Suprapubic skin (tissue), 4 donors: ENCODE measurements around the gene P4HA2. TPM values are rescaled to one million over a fixed set of nuclear protein-coding genes. Genes with fewer than 3 reads are reported as not detected.
A peak's percentile ranks its signal among the peaks of the same experiment; 100 is the strongest.

ENCODE experiments used
- DNase-seq, 2 donors: peaks; one replicate each; pipeline ENCODE4 v3.0.0-alpha.2; 2019; ENCODE audit warnings: low spot score in 2 of 2
- H3K27ac ChIP-seq: fragments of 200-600 bp; sonication (generic); one replicate; pipeline ENCODE4 v1.5.1; 2019
- H3K27me3 ChIP-seq: fragments of 200-600 bp; sonication (generic); one replicate; pipeline ENCODE4 v1.5.1; 2019
- H3K36me3 ChIP-seq: fragments of 200-600 bp; sonication (generic); one replicate; pipeline ENCODE4 v1.5.1; 2019
- H3K4me1 ChIP-seq: fragments of 200-600 bp; sonication (generic); one replicate; pipeline ENCODE4 v1.5.1; 2019
- H3K4me3 ChIP-seq: fragments of 200-600 bp; sonication (generic); one replicate; pipeline ENCODE4 v1.5.1; 2019; ENCODE audit warnings: mild to moderate bottlenecking
- H3K9me3 ChIP-seq: fragments of 200-600 bp; sonication (generic); one replicate; pipeline ENCODE4 v1.5.1; 2019
- CTCF ChIP-seq, 2 donors: fragments of 200-600 bp in 1 of 2; fragments of 450-650 bp in 1 of 2; sonication (generic) in 1 of 2; IDR thresholded peaks; one replicate each; pipeline ENCODE4 v1.5.1; 2016 to 2019; ENCODE audit warnings: antibody characterized with exemption in 2 of 2, mild to moderate bottlenecking in 1 of 2, moderate library complexity in 1 of 2
- EP300 ChIP-seq: sonication (generic); formaldehyde crosslinking; IDR thresholded peaks from one replicate; pipeline ENCODE4 v1.6.1; 2017; ENCODE audit warnings: antibody characterized with exemption
- POLR2A ChIP-seq, 2 donors: fragments of 450-650 bp; IDR thresholded peaks; one replicate each; pipeline ENCODE4 v1.6.1; 2017; ENCODE audit warnings: antibody characterized with exemption in 2 of 2, mild to moderate bottlenecking in 2 of 2, moderate library complexity in 2 of 2
- POLR2AphosphoS5 ChIP-seq, 3 donors: sonication (generic); formaldehyde crosslinking; IDR thresholded peaks; one replicate each; pipeline ENCODE4 v1.6.1; 2017; ENCODE audit warnings: antibody characterized with exemption in 3 of 3
- WGBS: methylation state at CpG from one replicate; pipeline ENCODE4 v1.1.5; 2018; 5-methylcytosine and 5-hydroxymethylcytosine counted together
- total RNA-seq, 4 donors: library from RNA; depleted of rRNA; stranded (reverse); fragments of >200 nt; gene quantifications; one replicate each; pipeline ENCODE4 v1.1.0, GENCODE V29; 2016

Gene P4HA2
- total RNA-seq, 4 donors from 2014 or later, result 23.9 to 42.0 (median 30.9) TPM

- no peaks in the 10 kb centered on the region for H3K9me3 ChIP-seq
- H3K27ac ChIP-seq, result no peak overlapping the region
- WGBS, result no CpG with 5 or more reads among the region's 1 CpG
- H3K27me3 ChIP-seq, result no peaks in the 10 kb centered on the region
- peaks cover 55% of the 10 kb centered on the region for H3K36me3 ChIP-seq
- DNase-seq, result no peak
- H3K4me1 ChIP-seq, result peaks cover 67% of the 10 kb centered on the region
- H3K4me3 ChIP-seq, result no peak overlapping the region
- TF ChIP-seq EP300 (no peak), CTCF (IDR thresholded peaks at IDR 0.05) (no peak), POLR2A (IDR thresholded peaks at IDR 0.05) (no peak), POLR2AphosphoS5 (IDR thresholded peaks at IDR 0.05) (no peak)
These were observed 39.1 kb upstream of the P4HA2 start for GRCh38 chr5:132266836-132267160.

- TF ChIP-seq EP300, result no peak
- no peak for TF ChIP-seq CTCF (IDR thresholded peaks at IDR 0.05)
- TF ChIP-seq POLR2A (IDR thresholded peaks at IDR 0.05), result no peak
- no peak for TF ChIP-seq POLR2AphosphoS5 (IDR thresholded peaks at IDR 0.05)
- peak overlapping the region; percentile 71 for H3K27ac ChIP-seq
- H3K27me3 ChIP-seq, result no peaks in the 10 kb centered on the region
- H3K9me3 ChIP-seq, result no peaks in the 10 kb centered on the region
- peaks cover 71% of the 10 kb centered on the region for H3K4me1 ChIP-seq
- H3K36me3 ChIP-seq, result peaks cover 49% of the 10 kb centered on the region
- 54% methylated on average over 4 of the region's 7 CpGs for WGBS
- H3K4me3 ChIP-seq, result no peak overlapping the region
- no peak for DNase-seq
These were observed 38.6 kb upstream of the P4HA2 start for GRCh38 chr5:132266031-132266835.

GRCh38 chr5:132265336-132266030 lies 37.8 kb upstream of the P4HA2 start:
- H3K4me3 ChIP-seq, result no peak overlapping the region
- 30% methylated on average over 8 of the region's 8 CpGs for WGBS
- H3K4me1 ChIP-seq, result peaks cover 79% of the 10 kb centered on the region

GRCh38 chr5:132264546-132265335 lies 37.1 kb upstream of the P4HA2 start:
- Histone ChIP-seq H3K4me3 (no peak overlapping the region), H3K27ac (peak overlapping the region; percentile 71), H3K9me3 (no peaks in the 10 kb centered on the region), H3K27me3 (no peaks in the 10 kb centered on the region), H3K4me1 (peaks cover 86% of the 10 kb centered on the region), H3K36me3 (peaks cover 41% of the 10 kb centered on the region)
- no peak for DNase-seq
- TF ChIP-seq POLR2A (IDR thresholded peaks at IDR 0.05) (peak in 1 of 2 donors; percentile 12), POLR2AphosphoS5 (IDR thresholded peaks at IDR 0.05) (no peak)
- 72% methylated on average over 4 of the region's 4 CpGs for WGBS

More at GRCh38 chr5:132265336-132266030, 37.8 kb upstream of the P4HA2 start:
- Histone ChIP-seq H3K9me3 (no peaks in the 10 kb centered on the region), H3K27ac (peak overlapping the region; percentile 71), H3K36me3 (peaks cover 42% of the 10 kb centered on the region), H3K27me3 (no peaks in the 10 kb centered on the region)
- peak in 1 of 2 donors; percentile 82 for DNase-seq
- TF ChIP-seq POLR2AphosphoS5 (IDR thresholded peaks at IDR 0.05) (peak in 1 of 3 donors; percentile 71), CTCF (IDR thresholded peaks at IDR 0.05) (no peak)

GRCh38 chr5:132263548-132264261 lies 36.1 kb upstream of the P4HA2 start:
- Histone ChIP-seq H3K27me3 (no peaks in the 10 kb centered on the region), H3K27ac (peak overlapping the region; percentile 71), H3K4me3 (no peak overlapping the region), H3K4me1 (peaks cover 87% of the 10 kb centered on the region), H3K9me3 (no peaks in the 10 kb centered on the region), H3K36me3 (peaks cover 35% of the 10 kb centered on the region)
- TF ChIP-seq POLR2A (IDR thresholded peaks at IDR 0.05), result no peak
- no peak for TF ChIP-seq EP300
- no peak for TF ChIP-seq POLR2AphosphoS5 (IDR thresholded peaks at IDR 0.05)
- no peak for TF ChIP-seq CTCF (IDR thresholded peaks at IDR 0.05)
- peak in 1 of 2 donors; percentile 75 for DNase-seq
- 47% methylated on average over 5 of the region's 7 CpGs for WGBS
